Common myeloid progenitor, CD34-positive (primary cell): ENCODE results near the gene RIPPLY3. TPM values are rescaled to one million over a fixed set of nuclear protein-coding genes. Genes with fewer than 3 reads are reported as not detected.

Source experiments
- CTCF ChIA-PET: fragments of 350-600 bp; sonication (Branson Sonifier 250); formaldehyde crosslinking; loops from one replicate; lab custom pipeline; 2021; ENCODE audit warnings: antibody characterized with exemption; lab: Charles Lee
- POLR2A ChIA-PET: fragments of 350-600 bp; sonication (Branson Sonifier 250); formaldehyde crosslinking; loops from one replicate; lab custom pipeline; 2021; ENCODE audit warnings: antibody characterized with exemption; lab: Charles Lee
- DNase-seq, 3 donors: peaks; one replicate each; pipeline versions ENCODE4 v3.0.0 to v3.0.0-alpha.2; 2013
- H3K27ac ChIP-seq, 2 experiments: 1 replicate in 1 of 2; 2 replicates in 1 of 2; pipeline ENCODE4 v1.7.0; 2013; ENCODE audit warnings: inconsistent platforms in 2 of 2, low read length in 2 of 2, mild to moderate bottlenecking in 2 of 2, low read depth in 1 of 2, moderate library complexity in 1 of 2; ENCODE audit not compliant: severe bottlenecking in 2 of 2, insufficient read depth in 1 of 2, poor library complexity in 1 of 2
- H3K27me3 ChIP-seq, 5 experiments: replicated peaks in 2 of 5; 1 replicate in 3 of 5; 2 replicates in 2 of 5; pipeline versions ENCODE4 v1.6.1 to v1.7.0; 2013; ENCODE audit warnings: low read length in 4 of 5, mild to moderate bottlenecking in 2 of 5, moderate library complexity in 2 of 5, inconsistent platforms in 1 of 5; ENCODE audit not compliant: insufficient read depth in 5 of 5, control insufficient read depth in 4 of 5
- H3K36me3 ChIP-seq, 4 experiments: 1 replicate in 2 of 4; 2 replicates in 2 of 4; pipeline versions ENCODE4 v1.6.1 to v1.7.0; 2013; ENCODE audit warnings: low read length in 3 of 4, control low read depth in 1 of 4, mild to moderate bottlenecking in 1 of 4; ENCODE audit not compliant: control insufficient read depth in 4 of 4, insufficient read depth in 4 of 4
- H3K4me1 ChIP-seq, 4 experiments: 1 replicate in 3 of 4; 2 replicates in 1 of 4; pipeline versions ENCODE4 v1.6.1 to v1.7.1; 2013; ENCODE audit warnings: low read length in 3 of 4, mild to moderate bottlenecking in 3 of 4, control low read depth in 1 of 4, inconsistent platforms in 1 of 4, moderate library complexity in 1 of 4; ENCODE audit not compliant: control insufficient read depth in 4 of 4, insufficient read depth in 4 of 4; ENCODE audit errors: control extremely low read depth in 1 of 4
- H3K4me3 ChIP-seq, 7 experiments: 1 replicate in 4 of 7; 2 replicates in 3 of 7; pipeline versions ENCODE4 v1.5.1 to v1.7.0; 2013; ENCODE audit warnings: mild to moderate bottlenecking in 7 of 7, low read length in 6 of 7, moderate library complexity in 6 of 7, inconsistent platforms in 2 of 7, low read depth in 2 of 7, control low read depth in 1 of 7; ENCODE audit not compliant: insufficient read depth in 4 of 7, control insufficient read depth in 1 of 7; ENCODE audit errors: extremely low read depth in 1 of 7
- H3K9me3 ChIP-seq, 5 experiments: 1 replicate in 4 of 5; 2 replicates in 1 of 5; pipeline versions ENCODE4 v1.6.1 to v1.7.1; 2013; ENCODE audit warnings: low read length in 4 of 5, mild to moderate bottlenecking in 2 of 5, inconsistent platforms in 1 of 5, low read depth in 1 of 5, moderate library complexity in 1 of 5; ENCODE audit not compliant: control insufficient read depth in 4 of 5, insufficient read depth in 2 of 5; ENCODE audit errors: control extremely low read depth in 1 of 5
- WGBS: methylation state at CpG from one replicate; pipeline ENCODE4 v1.1.5; 2013; ENCODE audit not compliant: insufficient coverage; 5-methylcytosine and 5-hydroxymethylcytosine counted together
- polyA plus RNA-seq: library from polyadenylated mRNA; unstranded; fragments of 120-200 nt; gene quantifications from one replicate; pipeline ENCODE4 v1.2.1, GENCODE V29; 2013

RIPPLY3 gene, protein sequence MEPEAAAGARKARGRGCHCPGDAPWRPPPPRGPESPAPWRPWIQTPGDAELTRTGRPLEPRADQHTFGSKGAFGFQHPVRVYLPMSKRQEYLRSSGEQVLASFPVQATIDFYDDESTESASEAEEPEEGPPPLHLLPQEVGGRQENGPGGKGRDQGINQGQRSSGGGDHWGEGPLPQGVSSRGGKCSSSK
- polyA plus RNA-seq, result not detected

DNA sequence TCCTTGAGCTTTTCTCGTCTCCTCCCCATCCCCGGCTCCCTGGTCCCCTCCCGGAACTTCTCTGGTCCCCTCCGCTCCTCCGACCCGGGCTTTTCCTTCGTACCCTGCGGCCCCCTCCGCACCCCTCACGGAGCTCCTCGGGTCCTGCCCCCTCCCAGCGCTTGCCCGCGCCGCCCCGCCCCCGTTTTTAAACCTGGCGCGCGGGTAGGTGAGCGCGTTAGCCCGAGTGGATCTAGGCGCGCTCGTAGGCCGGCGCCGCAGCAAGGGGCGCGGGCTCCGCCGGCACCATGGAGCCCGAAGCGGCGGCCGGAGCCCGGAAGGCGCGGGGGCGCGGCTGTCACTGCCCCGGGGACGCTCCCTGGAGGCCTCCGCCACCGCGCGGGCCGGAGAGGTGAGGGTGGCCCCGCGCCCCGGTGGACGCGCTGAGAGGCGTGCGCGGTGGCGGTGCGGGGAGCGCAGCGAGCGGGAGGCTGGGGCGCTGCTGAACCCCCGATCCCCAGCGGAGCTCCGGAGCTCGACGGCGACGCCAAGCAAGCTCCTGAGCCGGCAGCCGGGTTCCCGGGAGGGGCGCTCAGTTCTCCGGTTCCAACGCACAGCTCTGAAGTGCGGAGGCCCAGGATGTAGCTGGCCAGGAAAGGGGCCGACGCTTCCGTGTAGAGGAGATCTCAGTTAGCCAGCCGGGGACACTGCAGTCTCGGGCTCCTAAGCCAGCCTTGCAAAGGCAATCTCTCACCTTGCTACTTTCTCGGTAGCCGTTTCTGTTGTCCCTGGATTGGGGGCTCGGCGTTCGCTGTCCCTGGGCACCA lies at the start of gene RIPPLY3:
RIPPLY3 (plus strand) TSS at position 217 of the 806 bp plus-strand sequence; CDS start at position 288, 71 bp downstream.
- CTCF ChIA-PET, result interaction anchor here (0.9 to 1.8 kb wide), 7 partner anchors 9 to 39 kb away, joined by 3 to 9 read pairs (median 4); no protein-coding TSS in a partner anchor
- no peaks in the 10 kb centered on the region for H3K9me3 ChIP-seq
- DNase-seq, result peak in 2 of 3 donors; percentile 46 to 62
- peaks cover 4 to 48% (median 12%) of the 10 kb centered on the region in 5 experiments for H3K27me3 ChIP-seq
- 3% methylated on average over 49 of the region's 87 CpGs for WGBS
- H3K4me3 ChIP-seq, result peak within 1 kb of the TSS; percentile 38 to 69 (median 59)
- H3K4me1 ChIP-seq, result peaks cover 0 to 20% (median 19%) of the 10 kb centered on the region in 4 experiments
- H3K27ac ChIP-seq, result no peak within 1 kb of the TSS
- H3K36me3 ChIP-seq, result no peaks in the 10 kb centered on the region
- POLR2A ChIA-PET, result no interaction called here

DNA sequence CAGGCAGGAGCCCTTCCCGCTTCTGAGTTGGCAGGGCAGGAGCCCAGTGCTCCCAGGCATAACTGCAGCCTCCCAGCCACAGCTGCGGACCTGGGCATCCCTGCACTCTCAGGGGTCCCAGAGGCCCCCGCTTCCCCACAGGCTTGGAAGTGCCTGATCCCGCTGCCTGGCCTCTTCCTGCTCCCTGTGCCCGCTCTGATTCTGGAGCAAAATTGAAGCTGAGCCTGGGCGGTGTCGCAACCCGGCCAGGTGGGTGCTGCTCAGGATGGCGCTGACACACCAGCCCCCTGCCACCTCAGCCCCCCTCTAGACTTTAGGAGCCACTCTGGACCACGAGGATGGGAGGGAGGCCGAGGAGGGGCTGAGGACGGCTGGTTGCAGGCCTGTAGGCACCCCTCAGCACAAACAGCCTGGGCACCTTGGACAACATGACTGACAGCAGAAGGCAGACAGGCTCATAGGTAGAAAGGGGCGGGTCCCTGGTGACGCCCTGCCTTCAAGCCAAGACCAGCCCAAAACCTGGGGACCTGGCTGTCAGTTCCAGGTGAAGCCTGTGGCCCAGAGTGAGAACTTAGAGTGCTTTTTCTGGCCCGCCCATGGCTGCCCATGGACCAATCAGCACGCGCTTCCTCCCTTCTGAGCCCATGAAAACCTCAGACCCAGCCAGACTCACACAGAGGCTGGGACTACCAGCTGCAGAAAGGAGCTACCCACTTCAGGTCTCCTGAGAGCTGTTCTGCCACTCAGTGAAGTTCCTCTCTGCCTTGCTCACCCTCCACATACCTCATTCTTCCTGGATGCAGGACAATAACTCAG lies 47.3 kb upstream of the RIPPLY3 start:
- peaks cover 0 to 15% (median 5%) of the 10 kb centered on the region in 4 experiments for H3K36me3 ChIP-seq
- no peak overlapping the region for H3K27ac ChIP-seq
- CTCF ChIA-PET, result interaction anchor here (1.1 kb wide), 1 partner anchor 20 kb away, joined by 4 read pairs; no protein-coding TSS in a partner anchor
- H3K4me1 ChIP-seq, result peaks cover 0 to 1% (median 0%) of the 10 kb centered on the region in 4 experiments
- H3K4me3 ChIP-seq, result no peak overlapping the region
- H3K27me3 ChIP-seq, result no peaks in the 10 kb centered on the region
- POLR2A ChIA-PET, result no interaction called here
- DNase-seq, result no peak
- H3K9me3 ChIP-seq, result peaks cover 0 to 5% (median 0%) of the 10 kb centered on the region in 5 experiments
- WGBS, result 98% methylated on average over 9 of the region's 17 CpGs

DNA sequence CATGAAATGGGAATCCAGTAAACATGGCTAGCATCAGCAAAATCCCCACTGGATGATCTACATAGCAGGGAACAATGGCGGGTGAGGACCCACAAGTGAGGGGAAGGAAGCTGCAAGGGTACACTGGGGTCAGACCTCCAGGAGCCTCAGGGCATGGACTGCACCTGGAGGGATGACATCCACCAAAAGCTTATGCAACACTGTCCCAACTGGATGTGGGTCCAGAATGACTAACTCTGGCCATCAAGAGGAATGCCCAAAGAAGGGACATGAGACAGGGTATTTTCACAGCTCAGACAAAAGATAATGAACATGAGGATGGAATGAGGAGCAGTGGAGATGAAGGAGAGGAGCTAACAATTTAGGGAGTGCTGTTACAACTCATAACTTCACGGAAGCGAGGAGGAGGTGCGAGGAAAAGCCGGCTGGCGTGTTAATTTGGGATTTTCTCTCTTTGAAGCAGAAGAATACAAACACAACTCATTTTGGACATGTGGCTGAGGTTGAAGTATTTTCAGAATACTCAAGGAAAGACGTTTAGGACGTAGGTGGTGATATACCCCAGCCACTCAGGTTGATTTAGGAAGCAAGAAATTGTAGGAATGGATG lies 45.7 kb upstream of the RIPPLY3 start:
- peaks cover 0 to 10% (median 8%) of the 10 kb centered on the region in 4 experiments for H3K4me1 ChIP-seq
- 96% methylated on average over 6 of the region's 8 CpGs for WGBS
- CTCF ChIA-PET, result interaction anchor here (0.8 to 0.9 kb wide), 2 partner anchors 21 to 28 kb away, joined by 3 read pairs; no protein-coding TSS in a partner anchor
- no peaks in the 10 kb centered on the region for H3K27me3 ChIP-seq
- H3K27ac ChIP-seq, result no peak overlapping the region
- H3K4me3 ChIP-seq, result no peak overlapping the region
- no peak for DNase-seq
- peaks cover 0 to 15% (median 5%) of the 10 kb centered on the region in 4 experiments for H3K36me3 ChIP-seq
- POLR2A ChIA-PET, result no interaction called here
- peaks cover 0 to 5% (median 0%) of the 10 kb centered on the region in 5 experiments for H3K9me3 ChIP-seq

DNA sequence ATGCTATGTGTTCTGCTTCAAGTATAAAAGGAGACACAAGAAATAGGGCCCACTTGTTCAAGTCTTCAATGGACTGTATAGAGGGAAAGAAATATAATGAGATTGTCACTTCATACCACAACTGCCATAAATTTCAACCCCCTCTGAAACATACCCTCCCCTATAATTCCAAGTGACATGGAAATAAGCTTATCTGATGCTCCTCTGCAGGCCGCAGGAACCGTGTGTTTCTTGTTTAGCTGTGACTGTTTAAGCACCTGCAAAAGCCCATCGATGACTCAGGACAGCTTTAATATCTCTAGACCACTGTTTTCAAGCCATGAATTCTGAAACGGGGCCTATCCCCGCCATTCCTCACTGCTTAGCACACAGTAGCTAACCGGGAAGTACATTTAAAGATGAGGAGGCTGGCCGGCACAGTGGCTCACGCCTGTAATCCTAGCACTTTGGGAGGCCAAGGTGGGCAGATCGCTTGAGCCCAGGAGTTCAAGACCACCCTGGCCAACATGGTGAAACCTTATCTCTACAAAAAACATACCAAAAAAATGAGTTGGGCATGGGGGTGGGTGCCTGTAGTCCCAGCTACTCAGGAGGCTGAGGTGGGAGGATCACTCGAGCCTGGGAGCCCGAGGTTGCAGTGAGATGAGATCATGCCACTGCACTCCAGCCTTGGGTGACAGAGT lies 44.3 kb upstream of the RIPPLY3 start:
- no peak overlapping the region for H3K4me3 ChIP-seq
- 85% methylated on average over 8 of the region's 11 CpGs for WGBS
- peaks cover 0 to 17% (median 13%) of the 10 kb centered on the region in 4 experiments for H3K4me1 ChIP-seq
- H3K36me3 ChIP-seq, result peaks cover 0 to 13% (median 5%) of the 10 kb centered on the region in 4 experiments
- no peaks in the 10 kb centered on the region for H3K27me3 ChIP-seq
- ChIA-PET POLR2A (no interaction called here), CTCF (interaction anchor here (0.6 to 0.7 kb wide), 2 partner anchors 21 to 156 kb away, joined by 3 read pairs; no protein-coding TSS in a partner anchor)
- DNase-seq, result peak in 2 of 3 donors; percentile 42 to 69
- H3K9me3 ChIP-seq, result peaks cover 0 to 5% (median 0%) of the 10 kb centered on the region in 5 experiments
- H3K27ac ChIP-seq, result no peak overlapping the region

DNA sequence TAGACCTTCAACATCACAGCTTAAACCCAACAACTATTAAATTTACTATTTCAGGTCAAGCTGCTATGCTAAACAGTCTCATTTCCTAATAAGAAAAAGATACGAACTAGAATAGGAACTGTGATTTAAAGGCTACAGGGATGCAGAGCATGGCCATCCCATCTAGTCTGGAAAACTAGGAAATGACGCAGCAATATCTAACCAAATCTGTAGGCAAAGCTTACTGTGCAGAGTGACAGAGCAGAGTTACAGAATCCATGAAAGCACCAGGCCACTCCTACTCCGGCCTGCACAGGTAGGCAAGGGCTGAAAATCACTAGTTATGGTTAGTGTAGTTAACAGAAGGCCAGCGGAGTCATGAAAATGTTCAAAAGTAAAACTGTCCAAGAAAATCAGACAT lies 42.1 kb upstream of the RIPPLY3 start:
- WGBS, result 100% methylated on average over 3 of the region's 4 CpGs
- Histone ChIP-seq H3K4me3 (no peak overlapping the region), H3K9me3 (peaks cover 0 to 4% (median 0%) of the 10 kb centered on the region in 5 experiments), H3K27me3 (no peaks in the 10 kb centered on the region), H3K36me3 (peaks cover 0 to 13% (median 3%) of the 10 kb centered on the region in 4 experiments), H3K27ac (no peak overlapping the region), H3K4me1 (peaks cover 0 to 17% (median 13%) of the 10 kb centered on the region in 4 experiments)
- ChIA-PET CTCF (interaction anchor here (1.3 to 4.9 kb wide), 3 partner anchors 9 to 13 kb away, joined by 3 to 29 read pairs (median 5); no protein-coding TSS in a partner anchor), POLR2A (no interaction called here)
- DNase-seq, result no peak
